B cell (primary cell): ENCODE data around the gene MICALL2. TPM values are rescaled to one million over a fixed set of nuclear protein-coding genes. Genes with fewer than 3 reads are reported as not detected.

ENCODE experiments used
- ATAC-seq: fragments of 200-7000 bp; cut with Tn5 transposase; one replicate; pipeline ENCODE4 v1.10.0; 2021; ENCODE audit warnings: low read depth, mild to moderate bottlenecking, moderate number of reproducible peaks, moderate library complexity
- CTCF ChIA-PET: fragments of 350-600 bp; sonication (Branson Sonifier 250); formaldehyde crosslinking; loops from one replicate; lab custom pipeline; 2021; ENCODE audit warnings: antibody characterized with exemption, inconsistent platforms; lab: Charles Lee
- POLR2A ChIA-PET: fragments of 350-600 bp; sonication (Branson Sonifier 250); formaldehyde crosslinking; loops from one replicate; lab custom pipeline; 2021; ENCODE audit warnings: antibody characterized with exemption; lab: Charles Lee
- DNase-seq: peaks from one replicate; pipeline ENCODE4 v3.0.0; 2013
- H2AFZ ChIP-seq: 2 replicates; pipeline ENCODE4 v1.6.1; 2012; ENCODE audit warnings: mild to moderate bottlenecking, low read depth, low read length; ENCODE audit not compliant: insufficient read depth, poor library complexity, severe bottlenecking
- H3K27ac ChIP-seq, 2 donors: 1 replicate in 1 of 2; 2 replicates in 1 of 2; pipeline ENCODE4 v1.5.1; 2012 to 2013; ENCODE audit warnings: low read length in 2 of 2, mild to moderate bottlenecking in 2 of 2, moderate library complexity in 1 of 2
- H3K27me3 ChIP-seq, 4 experiments: fragments of 200-600 bp in 1 of 4; sonication (generic) in 1 of 4; replicated peaks in 1 of 4; 1 replicate in 2 of 4; 2 replicates in 2 of 4; pipeline versions ENCODE4 v1.6.1 to v1.7.0; 2013 to 2016; ENCODE audit warnings: low read length in 3 of 4, mild to moderate bottlenecking in 2 of 4, mixed read lengths in 1 of 4, moderate library complexity in 1 of 4; ENCODE audit not compliant: insufficient read depth in 4 of 4, control insufficient read depth in 3 of 4; ENCODE audit errors: control extremely low read depth in 1 of 4
- H3K36me3 ChIP-seq, 2 experiments: replicated peaks in 1 of 2; 1 replicate in 1 of 2; 2 replicates in 1 of 2; pipeline versions ENCODE4 v1.6.1 to v1.7.1; 2013; ENCODE audit warnings: low read length in 1 of 2; ENCODE audit not compliant: insufficient read depth in 2 of 2, control insufficient read depth in 1 of 2; ENCODE audit errors: control extremely low read depth in 1 of 2, extremely low read depth in 1 of 2
- H3K4me1 ChIP-seq, 2 donors: fragments of 200-600 bp in 1 of 2; sonication (generic) in 1 of 2; 1 replicate in 1 of 2; 2 replicates in 1 of 2; pipeline versions ENCODE4 v1.5.1 to v1.6.1; 2013 to 2017; ENCODE audit warnings: low read length in 2 of 2; ENCODE audit not compliant: control insufficient read depth in 2 of 2, insufficient read depth in 2 of 2
- H3K4me2 ChIP-seq: replicated peaks from 2 replicates; pipeline ENCODE3; 2012; ENCODE audit warnings: mild to moderate bottlenecking, low read depth, low read length; ENCODE audit not compliant: poor library complexity, severe bottlenecking
- H3K4me3 ChIP-seq, 5 experiments: fragments of 200-600 bp in 1 of 5; sonication (generic) in 1 of 5; 1 replicate in 3 of 5; 2 replicates in 2 of 5; pipeline versions ENCODE4 v1.5.1 to v1.7.0; 2011 to 2016; ENCODE audit warnings: low read length in 4 of 5, mild to moderate bottlenecking in 4 of 5, low read depth in 2 of 5, control low read depth in 1 of 5, moderate library complexity in 1 of 5; ENCODE audit not compliant: insufficient read depth in 1 of 5; ENCODE audit errors: control extremely low read depth in 1 of 5, extremely low read depth in 1 of 5
- H3K79me2 ChIP-seq: fragments of 200-600 bp; sonication (generic); one replicate; pipeline ENCODE4 v1.6.0; 2016; ENCODE audit warnings: low read length; ENCODE audit not compliant: control insufficient read depth, insufficient read depth
- H3K9ac ChIP-seq: fragments of 200-600 bp; sonication (generic); 2 replicates; pipeline ENCODE4 v1.6.1; 2017; ENCODE audit warnings: mild to moderate bottlenecking, low read length, moderate library complexity
- H3K9me3 ChIP-seq, 3 donors: one replicate each; pipeline versions ENCODE4 v1.6.1 to v1.7.1; 2013; ENCODE audit warnings: low read length in 2 of 3; ENCODE audit not compliant: control insufficient read depth in 2 of 3, insufficient read depth in 1 of 3; ENCODE audit errors: control extremely low read depth in 1 of 3
- H4K20me1 ChIP-seq: 2 replicates; pipeline ENCODE4 v1.6.0; 2012; ENCODE audit warnings: mild to moderate bottlenecking, low read length; ENCODE audit not compliant: insufficient read depth, control insufficient read depth, poor library complexity, severe bottlenecking
- H3K27ac Mint-ChIP-seq: one replicate; pipeline ENCODE4 v1.8.0; 2021; ENCODE audit warnings: mixed read lengths
- H3K27me3 Mint-ChIP-seq: one replicate; pipeline ENCODE4 v1.8.0; 2021; ENCODE audit warnings: mixed read lengths
- H3K4me1 Mint-ChIP-seq: one replicate; pipeline ENCODE4 v1.8.0; 2021; ENCODE audit warnings: mixed read lengths
- H3K4me3 Mint-ChIP-seq: one replicate; pipeline ENCODE4 v1.8.0; 2021; ENCODE audit warnings: mixed read lengths
- H3K9me3 Mint-ChIP-seq: one replicate; pipeline ENCODE4 v1.8.0; 2022; ENCODE audit warnings: mixed read lengths; ENCODE audit not compliant: insufficient read depth
- CTCF ChIP-seq: fragments of 200-600 bp; IDR thresholded peaks from one replicate; pipeline ENCODE4 v1.8.0; 2022; ENCODE audit warnings: antibody characterized with exemption, mild to moderate bottlenecking
- EZH2 ChIP-seq: IDR thresholded peaks from 2 replicates; pipeline ENCODE4 v1.6.1; 2012; ENCODE audit warnings: borderline replicate concordance, low read depth, mild to moderate bottlenecking, moderate library complexity, low read length; ENCODE audit not compliant: insufficient read depth, poor library complexity, severe bottlenecking
- WGBS: methylation state at CpG from one replicate; pipeline ENCODE4 v1.1.5; 2013; ENCODE audit warnings: missing lambda C conversion rate; ENCODE audit not compliant: insufficient coverage; 5-methylcytosine and 5-hydroxymethylcytosine counted together
- intact Hi-C: fragments of 100-400 bp; cut with micrococcal nuclease; formaldehyde crosslinking; loops from one replicate; pipeline ENCODE4 v1.10.0; 2022
- polyA plus RNA-seq: library from polyadenylated mRNA; depleted of rRNA; stranded (reverse); fragments of >200 nt; gene quantifications from 2 replicates; pipeline ENCODE4 v1.2.3, GENCODE V29; 2012
- total RNA-seq, 2 donors: library from RNA; stranded (reverse); fragments of 120-200 nt in 1 of 2; gene quantifications; 1 replicate in 1 of 2; 2 replicates in 1 of 2; pipeline versions ENCODE4 v1.2.3 to v1.2.4, GENCODE V29; 2013 to 2022

MICALL2 gene
- total and polyA plus RNA-seq, 2 donors (not counting 1 experiment from before 2014, with no cell fraction given): 0.85 to 0.94 TPM

- Histone ChIP-seq H2AFZ (no peak overlapping the region), H3K27ac (no peak overlapping the region), H3K27me3 (peaks cover 0 to 11% (median 3%) of the 10 kb centered on the region in 4 experiments), H3K4me1 (no peaks in the 10 kb centered on the region), H3K4me3 (no peak overlapping the region), H3K4me2 (no peak overlapping the region), H3K9me3 (peaks cover 0 to 67% (median 16%) of the 10 kb centered on the region in 3 donors), H3K79me2 (no peaks in the 10 kb centered on the region), H3K36me3 (no peaks in the 10 kb centered on the region), H4K20me1 (no peaks in the 10 kb centered on the region), H3K9ac (no peak overlapping the region)
- H3K4me3 Mint-ChIP-seq: no peak overlapping the region
- H3K9me3 Mint-ChIP-seq: peaks cover 5% of the 10 kb centered on the region
- H3K27ac Mint-ChIP-seq: no peak overlapping the region
- peaks cover 31% of the 10 kb centered on the region for H3K27me3 Mint-ChIP-seq
- TF ChIP-seq CTCF (no peak), EZH2 (no peak)
- no peak for DNase-seq
- intact Hi-C loops: no loop called here
- WGBS: 82% methylated on average over 2 of the region's 7 CpGs
- no peak for ATAC-seq
- no peaks in the 10 kb centered on the region for H3K4me1 Mint-ChIP-seq
- ChIA-PET CTCF (no interaction called here), POLR2A (no interaction called here)
These were observed 65.8 kb downstream of the MICALL2 start for GRCh38 chr7:1393421-1393820.

- H3K4me2 ChIP-seq: no peak overlapping the region
- WGBS: 83% methylated on average over 2 of the region's 4 CpGs
- H4K20me1 ChIP-seq: no peaks in the 10 kb centered on the region
- TF ChIP-seq EZH2: no peak
- no peak for TF ChIP-seq CTCF
- CTCF ChIA-PET: no interaction called here
- no peak overlapping the region for H3K4me3 ChIP-seq
- DNase-seq (no peak), ATAC-seq (no peak)
- no peaks in the 10 kb centered on the region for H3K4me1 Mint-ChIP-seq
- no peak overlapping the region for H3K27ac Mint-ChIP-seq
- H3K9me3 ChIP-seq: peaks cover 0 to 68% (median 16%) of the 10 kb centered on the region in 3 donors
- no peak overlapping the region for H3K27ac ChIP-seq
- no peaks in the 10 kb centered on the region for H3K4me1 ChIP-seq
- H3K4me3 Mint-ChIP-seq: no peak overlapping the region
- H3K36me3 ChIP-seq: no peaks in the 10 kb centered on the region
- peaks cover 0 to 10% (median 1%) of the 10 kb centered on the region in 4 experiments for H3K27me3 ChIP-seq
- H3K79me2 ChIP-seq: no peaks in the 10 kb centered on the region
- intact Hi-C loops: no loop called here
- H3K9me3 Mint-ChIP-seq: peaks cover 5% of the 10 kb centered on the region
- no peak overlapping the region for H3K9ac ChIP-seq
- H2AFZ ChIP-seq: no peak overlapping the region
- H3K27me3 Mint-ChIP-seq: peaks cover 27% of the 10 kb centered on the region
- POLR2A ChIA-PET: no interaction called here
These were observed 66.7 kb downstream of the MICALL2 start for GRCh38 chr7:1392556-1392955.
